ENCODE measurements around the gene AGPS.
A peak's percentile ranks its signal among the peaks of the same experiment; 100 is the strongest.
"Not testable (repeated sequence)": the region's sequence is repeated elsewhere in the genome, so short reads cannot be mapped to it uniquely, and the experiment has no call there.

AGPS gene

GRCh38 chr2:177532567-177532966 is 140.0 kb downstream of the AGPS start:
- no peak for DNase-seq

GRCh38 chr2:177533253-177533652 is 140.7 kb downstream of the AGPS start:
- DNase-seq, result no peak

- no peak for DNase-seq
Measured at GRCh38 chr2:177535000-177535399, 142.4 kb downstream of the AGPS start.

- DNase-seq, result no peak
Measured at GRCh38 chr2:177535958-177536504, 143.5 kb downstream of the AGPS start.

GRCh38 chr2:177537213-177537612 is 144.6 kb downstream of the AGPS start:
- no peak for DNase-seq

- DNase-seq, result no peak
Measured at GRCh38 chr2:177537636-177538035, 145.1 kb downstream of the AGPS start.

GRCh38 chr2:177538323-177538722 is 145.8 kb downstream of the AGPS start:
- no peak for DNase-seq

GRCh38 chr2:177540283-177540682 is 147.7 kb downstream of the AGPS start:
- no peak for DNase-seq

GRCh38 chr2:177541258-177541991 is 148.9 kb downstream of the AGPS start:
- no peak for DNase-seq

GRCh38 chr2:177542396-177542795 is 149.8 kb downstream of the AGPS start:
- no peak for DNase-seq

- no peak for DNase-seq
Measured at GRCh38 chr2:177543007-177543760, 150.6 kb downstream of the AGPS start.

GRCh38 chr2:177545143-177545542 is 152.6 kb downstream of the AGPS start:
- no peak for DNase-seq

GRCh38 chr2:177545981-177546585 is 153.5 kb downstream of the AGPS start:
- no peak for DNase-seq

GRCh38 chr2:177547122-177547521 is 154.5 kb downstream of the AGPS start:
- no peak for DNase-seq

GRCh38 chr2:177547772-177548171 is 155.2 kb downstream of the AGPS start:
- no peak for DNase-seq

- DNase-seq, result no peak
Measured at GRCh38 chr2:177548636-177549035, 156.1 kb downstream of the AGPS start.

GRCh38 chr2:177549171-177549570 is 156.6 kb downstream of the AGPS start:
- DNase-seq, result no peak

- DNase-seq, result no peak
Measured at GRCh38 chr2:177550264-177551200, 158.0 kb downstream of the AGPS start.

GRCh38 chr2:177551360-177551759 is 158.8 kb downstream of the AGPS start:
- DNase-seq, result not testable (repeated sequence)

GRCh38 chr2:177551989-177552421 is 159.4 kb downstream of the AGPS start:
- DNase-seq, result no peak

- peak; percentile 84 for DNase-seq
Measured at GRCh38 chr2:177552422-177553175, 160.0 kb downstream of the AGPS start.
